ENCODE results near the gene PSMB1. TPM values are rescaled to one million over a fixed set of nuclear protein-coding genes. Genes with fewer than 3 reads are reported as not detected.

The PSMB1 gene
- total and polyA plus RNA-seq, 9 of the 15 experiments (the other 6 are each of a cell fraction or from before 2014, with no cell fraction given): 447 to 2,953 (median 884) TPM

- peak; percentile 8; the same call in 1 of the 2 replicates for TF ChIP-seq ZNF407 (IDR thresholded peaks at IDR 0.05; ENCODE audit: low read depth)
- peak; percentile 73 for TF ChIP-seq ZNF511 (CRISPR knock-in tag; IDR thresholded peaks at IDR 0.05)
- TF ChIP-seq ZNF174 (CRISPR knock-in tag; IDR thresholded peaks at IDR 0.05): no peak
- peak; percentile 82 for TF ChIP-seq NFYB (IDR thresholded peaks at IDR 0.05; ENCODE audit: extremely low read depth, insufficient read length)
- TF ChIP-seq E2F6 (IDR thresholded peaks at IDR 0.05; ENCODE audit: borderline replicate concordance in 1 of 2, extremely low read depth in 1 of 2, insufficient read depth in 1 of 2, insufficient read length in 1 of 2, low read depth in 1 of 2, low read length in 1 of 2, poor library complexity in 1 of 2, severe bottlenecking in 1 of 2): peak in 1 of 2 experiments; percentile 35
- peak in 1 of 2 experiments; percentile 96; a peak in 2 of 4 replicates for TF ChIP-seq KDM4B (IDR thresholded peaks at IDR 0.05; ENCODE audit: borderline replicate concordance in 2 of 2, low read depth in 1 of 2)
- TF ChIP-seq SRF (CRISPR knock-in tag; IDR thresholded peaks at IDR 0.05): peak in 1 of 2 experiments; percentile 51; a peak in 1 of 4 replicates
- no peak for TF ChIP-seq PCBP2 (IDR thresholded peaks at IDR 0.05; ENCODE audit: low read depth, low read length, poor library complexity, severe bottlenecking)
- TF ChIP-seq PML (IDR thresholded peaks at IDR 0.05; ENCODE audit: low read length): peak; percentile 72
- TF ChIP-seq THAP12 (CRISPR knock-in tag; IDR thresholded peaks at IDR 0.05): peak; percentile 58; the same call in 1 of the 2 replicates
- TF ChIP-seq SMAD1 (IDR thresholded peaks at IDR 0.05; ENCODE audit: low read depth, low read length, partially characterized antibody): peak; percentile 47
- peak; percentile 80 for TF ChIP-seq JUN (IDR thresholded peaks at IDR 0.05; ENCODE audit: borderline replicate concordance, low read depth, low read length)
- peak; percentile 86; the same call in 1 of the 2 replicates for TF ChIP-seq JUN (CRISPR knock-in tag; IDR thresholded peaks at IDR 0.05; ENCODE audit: borderline replicate concordance)
Measured at GRCh38 chr6:170554013-170554795, 1.1 kb upstream of the PSMB1 start, which contains the start of gene TBP (continued).

All from K562 (cell line).